ENCODE measurements around the gene SRGAP2C.
"Not testable (repeated sequence)": the region's sequence is repeated elsewhere in the genome, so short reads cannot be mapped to it uniquely, and the experiment has no call there.

DNA sequence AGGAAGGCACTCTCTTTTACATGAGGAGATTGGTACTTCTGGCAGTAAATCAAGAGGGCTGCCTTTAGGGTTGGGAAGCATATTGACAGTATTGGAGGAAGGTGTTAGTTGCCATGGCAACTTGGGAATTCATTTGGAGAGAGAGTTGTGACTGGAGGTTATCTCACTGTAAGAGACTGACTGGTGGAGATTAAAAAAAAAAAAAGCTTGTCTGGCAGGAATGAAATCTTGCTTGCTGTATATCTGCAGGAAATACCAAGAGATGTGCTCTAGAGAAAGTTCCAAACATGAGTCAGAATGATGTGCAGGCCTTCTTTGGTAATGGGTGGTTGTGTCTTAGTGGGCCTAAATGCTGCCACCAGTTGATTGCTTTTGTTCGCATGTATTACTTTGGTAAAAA lies 59.1 kb downstream of the SRGAP2C start:
- not testable (repeated sequence) for TF ChIP-seq POLR2AphosphoS5, POLR2A (IDR thresholded peaks at IDR 0.05; ENCODE audit: low read depth, low read length)
